Upper lobe of left lung (tissue), 4 donors: ENCODE data around the gene ASIC2.

Experiments
- CTCF ChIP-seq, 6 experiments: fragments of 450-650 bp in 4 of 6; fragments of 200-600 bp in 2 of 6; sonication (generic) in 2 of 6; IDR thresholded peaks; one replicate each; pipeline ENCODE4 v1.5.1; 2016 to 2019; ENCODE audit warnings: antibody characterized with exemption in 6 of 6
- POLR2A ChIP-seq, 4 donors: fragments of 450-650 bp; IDR thresholded peaks; one replicate each; pipeline ENCODE4 v1.5.1; 2016 to 2017; ENCODE audit warnings: antibody characterized with exemption in 4 of 4, mild to moderate bottlenecking in 2 of 4

GRCh38 chr17:33049781-33050414, 243.2 kb downstream of the ASIC2 start:
- TF ChIP-seq POLR2A (IDR thresholded peaks at IDR 0.05) (no peak), CTCF (IDR thresholded peaks at IDR 0.05) (peak; percentile 51 to 83 (median 68))
